Measurements from ENCODE around the gene UST.

DNA sequence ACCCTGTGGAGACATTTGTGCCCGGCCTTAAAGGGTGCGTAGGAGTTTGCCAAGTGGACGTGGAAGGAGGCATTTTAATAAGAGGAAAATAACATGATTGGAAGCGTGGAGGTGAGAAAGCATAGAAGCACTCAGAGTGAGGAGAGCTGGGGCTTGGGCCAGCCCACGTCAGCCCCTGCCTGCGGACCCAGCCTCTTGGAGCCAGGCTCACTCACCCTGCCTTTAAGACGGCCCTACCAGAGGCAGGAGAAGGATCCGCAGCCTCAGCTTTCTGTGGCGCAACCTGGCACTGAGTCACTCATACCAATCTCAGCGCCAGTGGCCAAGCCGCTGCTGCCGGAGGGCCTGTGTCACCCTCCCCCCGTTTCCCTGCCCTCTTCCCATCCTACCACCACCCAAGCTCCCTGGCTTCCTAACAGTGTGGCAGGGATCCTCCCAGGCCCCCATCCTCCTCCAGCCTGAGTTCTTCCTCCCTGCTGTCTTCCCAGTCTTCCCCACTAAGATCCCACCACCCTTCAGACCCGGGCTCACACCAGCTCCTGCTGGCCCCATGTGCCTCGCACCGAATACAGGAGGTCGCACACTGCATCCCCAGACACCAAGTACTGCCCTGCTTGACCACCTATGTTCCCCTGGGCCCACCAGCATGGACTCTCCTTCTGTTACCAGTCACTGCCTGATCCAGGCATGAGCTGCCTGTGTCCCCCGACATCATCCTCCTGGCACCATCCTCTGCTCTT is 285.2 kb downstream of the UST start:
- TF ChIP-seq, protein P1, sequence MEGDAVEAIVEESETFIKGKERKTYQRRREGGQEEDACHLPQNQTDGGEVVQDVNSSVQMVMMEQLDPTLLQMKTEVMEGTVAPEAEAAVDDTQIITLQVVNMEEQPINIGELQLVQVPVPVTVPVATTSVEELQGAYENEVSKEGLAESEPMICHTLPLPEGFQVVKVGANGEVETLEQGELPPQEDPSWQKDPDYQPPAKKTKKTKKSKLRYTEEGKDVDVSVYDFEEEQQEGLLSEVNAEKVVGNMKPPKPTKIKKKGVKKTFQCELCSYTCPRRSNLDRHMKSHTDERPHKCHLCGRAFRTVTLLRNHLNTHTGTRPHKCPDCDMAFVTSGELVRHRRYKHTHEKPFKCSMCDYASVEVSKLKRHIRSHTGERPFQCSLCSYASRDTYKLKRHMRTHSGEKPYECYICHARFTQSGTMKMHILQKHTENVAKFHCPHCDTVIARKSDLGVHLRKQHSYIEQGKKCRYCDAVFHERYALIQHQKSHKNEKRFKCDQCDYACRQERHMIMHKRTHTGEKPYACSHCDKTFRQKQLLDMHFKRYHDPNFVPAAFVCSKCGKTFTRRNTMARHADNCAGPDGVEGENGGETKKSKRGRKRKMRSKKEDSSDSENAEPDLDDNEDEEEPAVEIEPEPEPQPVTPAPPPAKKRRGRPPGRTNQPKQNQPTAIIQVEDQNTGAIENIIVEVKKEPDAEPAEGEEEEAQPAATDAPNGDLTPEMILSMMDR (optimal IDR thresholded peaks at IDR 0.05 in 1 of 3, IDR thresholded peaks at IDR 0.05 in 1 of 3, conservative IDR thresholded peaks at IDR 0.05 in 1 of 3; ENCODE audit: extremely low read depth in 1 of 3, insufficient read depth in 2 of 3, low read length in 3 of 3) = no peak
- no peak for TF ChIP-seq EZH2 (IDR thresholded peaks at IDR 0.05; ENCODE audit: low read length)
